IPS-NIHi11 (cell line): ENCODE data around the gene GMPR.
"Not testable (repeated sequence)": the region's sequence is repeated elsewhere in the genome, so short reads cannot be mapped to it uniquely, and the experiment has no call there.

Source experiments
- DNase-seq: peaks from one replicate; pipeline ENCODE4 v3.0.0; 2012; ENCODE audit warnings: mixed read lengths, low spot score

The GMPR gene

GRCh38 chr6:16248271-16248853 is 10.0 kb downstream of the GMPR start:
- DNase-seq = no peak

- DNase-seq = no peak
Measured at GRCh38 chr6:16249971-16250370, 11.6 kb downstream of the GMPR start.

GRCh38 chr6:16251706-16252105 is 13.3 kb downstream of the GMPR start:
- DNase-seq = no peak

- DNase-seq = no peak
Measured at GRCh38 chr6:16252686-16253299, 14.4 kb downstream of the GMPR start.

GRCh38 chr6:16253399-16254144 is 15.2 kb downstream of the GMPR start:
- DNase-seq = no peak

GRCh38 chr6:16254535-16254934 is 16.1 kb downstream of the GMPR start:
- DNase-seq = no peak

GRCh38 chr6:16256781-16257180 is 18.4 kb downstream of the GMPR start:
- no peak for DNase-seq

- peak; percentile 33 for DNase-seq
Measured at GRCh38 chr6:16257999-16258708, 19.8 kb downstream of the GMPR start.

- no peak for DNase-seq
Measured at GRCh38 chr6:16258709-16259075, 20.3 kb downstream of the GMPR start.

- not testable (repeated sequence) for DNase-seq
Measured at GRCh38 chr6:16259604-16260003, 21.2 kb downstream of the GMPR start.

- not testable (repeated sequence) for DNase-seq
Measured at GRCh38 chr6:16260602-16261001, 22.2 kb downstream of the GMPR start.

GRCh38 chr6:16262773-16263172 is 24.4 kb downstream of the GMPR start:
- DNase-seq = not testable (repeated sequence)

- DNase-seq = not testable (repeated sequence)
Measured at GRCh38 chr6:16263464-16264099, 25.2 kb downstream of the GMPR start.

GRCh38 chr6:16264785-16265184 is 26.4 kb downstream of the GMPR start:
- DNase-seq = no peak

GRCh38 chr6:16265351-16266341 is 27.3 kb downstream of the GMPR start:
- DNase-seq = no peak

- no peak for DNase-seq
Measured at GRCh38 chr6:16267428-16268263, 29.3 kb downstream of the GMPR start.

- DNase-seq = not testable (repeated sequence)
Measured at GRCh38 chr6:16269442-16270070, 31.2 kb downstream of the GMPR start.

GRCh38 chr6:16270178-16270794 is 31.9 kb downstream of the GMPR start:
- no peak for DNase-seq

- DNase-seq = no peak
Measured at GRCh38 chr6:16271428-16271827, 33.0 kb downstream of the GMPR start.
